Gastrocnemius medialis (tissue), 4 donors: ENCODE measurements around the gene ARHGAP23.

Experiments used
- CTCF ChIP-seq, 5 experiments: fragments of 450-650 bp in 3 of 5; fragments of 200-600 bp in 2 of 5; sonication (generic) in 2 of 5; IDR thresholded peaks in 4 of 5; conservative IDR thresholded peaks in 1 of 5; 1 replicate in 4 of 5; 2 replicates in 1 of 5; pipeline ENCODE4 v1.5.1; 2016 to 2019; ENCODE audit warnings: antibody characterized with exemption in 5 of 5, mild to moderate bottlenecking in 3 of 5, moderate library complexity in 3 of 5
- POLR2A ChIP-seq, 2 donors: fragments of 450-650 bp; IDR thresholded peaks; one replicate each; pipeline ENCODE4 v1.6.1; 2017; ENCODE audit warnings: antibody characterized with exemption in 2 of 2, mild to moderate bottlenecking in 2 of 2, moderate library complexity in 2 of 2

DNA sequence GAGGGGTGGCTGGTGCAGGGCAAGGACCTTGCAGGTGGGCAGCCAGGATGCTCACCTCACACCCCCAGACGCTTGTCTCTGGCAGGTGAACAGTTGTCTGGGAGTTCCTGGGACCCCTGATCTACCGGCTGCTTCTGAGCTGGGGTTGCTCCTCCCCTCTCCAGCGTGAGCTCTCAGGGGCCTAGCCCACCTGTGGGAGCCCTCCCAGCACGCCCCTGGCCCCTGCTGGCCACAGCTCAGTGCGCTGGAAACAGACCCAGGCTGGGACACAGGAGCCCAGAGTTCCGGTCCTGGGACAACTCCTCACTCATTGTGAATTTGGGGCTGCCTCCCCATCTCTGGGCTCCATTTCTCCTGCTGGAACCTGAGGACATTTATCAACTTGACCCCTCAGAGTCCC lies 30.3 kb downstream of the ARHGAP23 start:
- TF ChIP-seq POLR2A (IDR thresholded peaks at IDR 0.05) (no peak), CTCF (IDR thresholded peaks at IDR 0.05 in 4 of 5, conservative IDR thresholded peaks at IDR 0.05 in 1 of 5) (no peak)
